Spinal cord (tissue), 10 donors: ENCODE data around the gene MRPS22. TPM values are rescaled to one million over a fixed set of nuclear protein-coding genes. Genes with fewer than 3 reads are reported as not detected.

Experiments used
- DNase-seq, 6 donors: peaks; one replicate each; pipeline versions ENCODE4 v3.0.0 to v3.0.0-alpha.2; 2013 to 2015; ENCODE audit warnings: low spot score in 6 of 6, low read depth in 4 of 6
- H3K27ac ChIP-seq: one replicate; pipeline ENCODE4 v1.5.1; 2013; ENCODE audit warnings: low read depth, low read length, control low read depth
- H3K27me3 ChIP-seq: one replicate; pipeline ENCODE4 v1.6.1; 2013; ENCODE audit warnings: low read length; ENCODE audit not compliant: control insufficient read depth, insufficient read depth
- H3K36me3 ChIP-seq: one replicate; pipeline ENCODE4 v1.6.1; 2013; ENCODE audit warnings: low read length; ENCODE audit not compliant: control insufficient read depth, insufficient read depth
- H3K4me1 ChIP-seq: one replicate; pipeline ENCODE4 v1.6.1; 2013; ENCODE audit warnings: low read length; ENCODE audit not compliant: control insufficient read depth, insufficient read depth
- H3K4me3 ChIP-seq: one replicate; pipeline ENCODE4 v1.5.1; 2013; ENCODE audit warnings: low read depth, low read length, control low read depth
- H3K9me3 ChIP-seq: one replicate; pipeline ENCODE4 v1.6.1; 2013; ENCODE audit warnings: low read length; ENCODE audit not compliant: control insufficient read depth, insufficient read depth
- WGBS: methylation state at CpG from one replicate; pipeline ENCODE4 v1.1.5; 2013; ENCODE audit warnings: missing lambda C conversion rate; ENCODE audit not compliant: insufficient coverage; 5-methylcytosine and 5-hydroxymethylcytosine counted together
- polyA plus RNA-seq, 2 donors: library from polyadenylated mRNA; unstranded; fragments of 120-200 nt; gene quantifications; one replicate each; pipeline ENCODE4 v1.2.1, GENCODE V29; 2013; ENCODE audit not compliant: insufficient read length in 2 of 2
- total RNA-seq, 2 donors: library from RNA; depleted of rRNA in 1 of 2; stranded (reverse); fragments of 120-200 nt in 1 of 2; fragments of >200 nt in 1 of 2; gene quantifications; one replicate each; pipeline versions ENCODE4 v1.2.3 to v1.2.4, GENCODE V29; 2013 to 2014
- donor health status: healthy.

The MRPS22 gene
- total and polyA plus RNA-seq, 4 donors = 44.8 to 59.8 (median 55.9) TPM

GRCh38 chr3:139309880-139310279 lies 33.9 kb upstream of the MRPS22 start:
- 100% methylated on average over 1 of the region's 4 CpGs for WGBS
- no peaks in the 10 kb centered on the region for H3K36me3 ChIP-seq
- H3K4me1 ChIP-seq = no peaks in the 10 kb centered on the region
- no peak overlapping the region for H3K4me3 ChIP-seq
- no peak overlapping the region for H3K27ac ChIP-seq
- no peaks in the 10 kb centered on the region for H3K27me3 ChIP-seq
- no peaks in the 10 kb centered on the region for H3K9me3 ChIP-seq
- no peak for DNase-seq

- DNase-seq = peak in 1 of 6 donors; percentile 22
- Histone ChIP-seq H3K27ac (no peak overlapping the region), H3K27me3 (no peaks in the 10 kb centered on the region), H3K4me3 (no peak overlapping the region), H3K9me3 (no peaks in the 10 kb centered on the region), H3K4me1 (no peaks in the 10 kb centered on the region), H3K36me3 (no peaks in the 10 kb centered on the region)
- 67% methylated on average over 7 of the region's 8 CpGs for WGBS
These were observed 33.3 kb upstream of the MRPS22 start for GRCh38 chr3:139310474-139310933.

DNA sequence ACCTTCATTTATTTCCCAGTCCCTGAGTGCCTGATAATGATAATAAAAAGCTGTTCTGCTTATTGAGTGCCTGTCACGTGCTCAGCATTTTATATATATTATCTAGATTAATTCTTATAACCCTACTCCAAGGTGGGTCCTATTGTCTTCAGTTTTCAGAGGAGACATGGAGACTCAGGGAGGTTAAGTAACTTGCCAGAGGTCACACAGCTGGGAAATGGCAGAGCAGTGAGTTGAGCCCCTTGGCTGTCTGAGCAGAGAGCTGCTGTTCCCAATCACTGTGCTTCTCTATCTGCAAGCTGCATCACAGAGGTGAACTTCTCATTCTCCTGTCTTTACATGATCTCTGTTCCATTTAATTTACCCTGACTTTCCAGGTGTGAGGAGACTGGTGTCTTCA lies 32.3 kb upstream of the MRPS22 start:
- H3K36me3 ChIP-seq = no peaks in the 10 kb centered on the region
- no peak for DNase-seq
- no peaks in the 10 kb centered on the region for H3K4me1 ChIP-seq
- WGBS = no CpG with 5 or more reads among the region's 1 CpG
- no peaks in the 10 kb centered on the region for H3K27me3 ChIP-seq
- no peak overlapping the region for H3K4me3 ChIP-seq
- H3K9me3 ChIP-seq = no peaks in the 10 kb centered on the region
- no peak overlapping the region for H3K27ac ChIP-seq

- H3K27me3 ChIP-seq = no peaks in the 10 kb centered on the region
- no peaks in the 10 kb centered on the region for H3K9me3 ChIP-seq
- H3K36me3 ChIP-seq = no peaks in the 10 kb centered on the region
- H3K27ac ChIP-seq = no peak overlapping the region
- 90% methylated on average over 1 of the region's 1 CpG for WGBS
- no peak for DNase-seq
- no peaks in the 10 kb centered on the region for H3K4me1 ChIP-seq
- no peak overlapping the region for H3K4me3 ChIP-seq
These were observed 31.4 kb upstream of the MRPS22 start for GRCh38 chr3:139312416-139312815.

GRCh38 chr3:139312959-139313358 lies 30.9 kb upstream of the MRPS22 start:
- no peak for DNase-seq
- H3K27me3 ChIP-seq = no peaks in the 10 kb centered on the region
- H3K4me3 ChIP-seq = no peak overlapping the region
- H3K36me3 ChIP-seq = no peaks in the 10 kb centered on the region
- 95% methylated on average over 2 of the region's 2 CpGs for WGBS
- H3K27ac ChIP-seq = no peak overlapping the region
- H3K4me1 ChIP-seq = no peaks in the 10 kb centered on the region
- no peaks in the 10 kb centered on the region for H3K9me3 ChIP-seq

DNA sequence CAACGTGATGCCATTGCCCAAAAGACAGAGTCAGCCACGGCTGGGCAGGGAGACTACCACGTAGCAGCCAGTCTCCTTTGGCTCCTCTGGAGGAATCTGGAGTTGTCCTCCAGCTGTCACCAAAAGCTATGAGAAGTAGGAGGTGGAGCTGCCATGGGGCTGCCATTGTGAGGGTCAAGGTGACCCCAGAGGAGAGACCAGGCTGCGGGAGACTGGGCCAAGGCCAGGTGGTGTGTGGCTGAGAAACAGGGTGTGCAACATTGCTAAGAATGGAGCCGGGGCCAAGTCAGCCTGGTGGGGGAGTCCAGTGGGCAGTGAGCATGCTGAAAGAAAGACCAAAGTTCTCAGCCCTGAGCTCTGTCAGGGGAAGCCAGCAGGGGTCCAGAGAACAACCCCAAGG lies 29.9 kb upstream of the MRPS22 start:
- H3K4me3 ChIP-seq = no peak overlapping the region
- no peaks in the 10 kb centered on the region for H3K27me3 ChIP-seq
- no peaks in the 10 kb centered on the region for H3K36me3 ChIP-seq
- WGBS = 87% methylated on average over 5 of the region's 5 CpGs
- H3K27ac ChIP-seq = no peak overlapping the region
- no peaks in the 10 kb centered on the region for H3K9me3 ChIP-seq
- no peak for DNase-seq
- no peaks in the 10 kb centered on the region for H3K4me1 ChIP-seq

DNA sequence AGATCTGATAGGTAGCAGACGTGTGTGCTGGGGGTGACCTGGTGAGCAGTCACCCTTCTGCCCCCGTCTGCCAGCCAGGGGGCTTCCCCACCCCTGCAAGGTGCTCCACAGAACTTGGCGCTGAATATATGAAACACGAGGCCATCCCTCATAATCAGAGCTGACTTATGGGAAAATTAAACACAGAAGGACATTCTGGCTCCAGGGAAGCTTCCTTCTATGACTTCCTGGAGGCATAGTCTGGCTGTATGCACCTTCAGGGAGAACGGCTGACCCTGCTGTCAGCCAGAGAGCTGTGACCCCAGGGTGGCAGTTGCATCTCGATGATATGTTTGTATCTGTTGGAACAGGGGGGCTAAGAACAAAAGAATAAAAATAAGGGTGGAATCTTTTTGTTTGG lies 26.6 kb upstream of the MRPS22 start:
- H3K4me1 ChIP-seq = peaks cover 4% of the 10 kb centered on the region
- WGBS = 80% methylated on average over 5 of the region's 6 CpGs
- H3K27me3 ChIP-seq = no peaks in the 10 kb centered on the region
- H3K4me3 ChIP-seq = no peak overlapping the region
- no peaks in the 10 kb centered on the region for H3K9me3 ChIP-seq
- no peak overlapping the region for H3K27ac ChIP-seq
- no peaks in the 10 kb centered on the region for H3K36me3 ChIP-seq
- no peak for DNase-seq

- no peak overlapping the region for H3K4me3 ChIP-seq
- no peaks in the 10 kb centered on the region for H3K27me3 ChIP-seq
- H3K9me3 ChIP-seq = no peaks in the 10 kb centered on the region
- H3K36me3 ChIP-seq = no peaks in the 10 kb centered on the region
- DNase-seq = no peak
- H3K4me1 ChIP-seq = peaks cover 4% of the 10 kb centered on the region
- no peak overlapping the region for H3K27ac ChIP-seq
- 93% methylated on average over 8 of the region's 8 CpGs for WGBS
These were observed 26.0 kb upstream of the MRPS22 start for GRCh38 chr3:139317660-139318430.

- peak in 1 of 6 donors; percentile 8 for DNase-seq
- Histone ChIP-seq H3K9me3 (no peaks in the 10 kb centered on the region), H3K27me3 (no peaks in the 10 kb centered on the region), H3K4me3 (no peak overlapping the region), H3K4me1 (peaks cover 4% of the 10 kb centered on the region), H3K27ac (no peak overlapping the region), H3K36me3 (no peaks in the 10 kb centered on the region)
- WGBS = 24% methylated on average over 3 of the region's 3 CpGs
These were observed 25.4 kb upstream of the MRPS22 start for GRCh38 chr3:139318431-139318816.

- no peak for DNase-seq
- WGBS = 85% methylated on average over 6 of the region's 6 CpGs
- peaks cover 4% of the 10 kb centered on the region for H3K4me1 ChIP-seq
These were observed 25.0 kb upstream of the MRPS22 start for GRCh38 chr3:139318826-139319225.

More at GRCh38 chr3:139318826-139319225, 25.0 kb upstream of the MRPS22 start:
- Histone ChIP-seq H3K36me3 (no peaks in the 10 kb centered on the region), H3K27ac (no peak overlapping the region), H3K9me3 (no peaks in the 10 kb centered on the region), H3K27me3 (no peaks in the 10 kb centered on the region), H3K4me3 (no peak overlapping the region)
